ENCODE results near the gene TENM3. TPM values are rescaled to one million over a fixed set of nuclear protein-coding genes. Genes with fewer than 3 reads are reported as not detected.

TENM3 gene
- total RNA-seq, 1 donor from 2014 or later, result 11.0 TPM

DNA sequence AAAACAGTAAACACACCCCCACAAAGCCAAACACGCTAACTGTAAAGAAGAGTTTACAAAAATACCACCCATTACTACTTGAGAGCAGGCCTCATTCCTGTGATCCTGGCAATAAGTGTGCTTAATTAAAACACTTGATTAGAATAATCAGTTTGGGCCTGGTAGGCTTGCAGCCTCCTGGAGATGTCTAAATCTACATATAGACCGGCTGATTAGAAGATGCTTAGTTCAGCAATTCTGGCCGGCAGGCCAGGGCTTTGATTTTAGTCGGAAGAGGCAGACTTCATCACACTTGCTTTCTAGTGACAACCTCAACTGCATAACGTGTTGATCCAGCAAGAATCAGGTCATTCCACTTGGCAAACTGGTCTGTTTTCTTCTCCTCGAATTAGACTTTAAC, 560.0 kb downstream of the TENM3 start:
- no peaks in the 10 kb centered on the region for H3K36me3 ChIP-seq
- peaks cover 14% of the 10 kb centered on the region for H3K4me1 ChIP-seq
- H3K9me3 ChIP-seq, result no peaks in the 10 kb centered on the region
- H3K27me3 ChIP-seq, result no peaks in the 10 kb centered on the region
- TF ChIP-seq POLR2A (IDR thresholded peaks at IDR 0.05), result no peak
- TF ChIP-seq, protein P1, sequence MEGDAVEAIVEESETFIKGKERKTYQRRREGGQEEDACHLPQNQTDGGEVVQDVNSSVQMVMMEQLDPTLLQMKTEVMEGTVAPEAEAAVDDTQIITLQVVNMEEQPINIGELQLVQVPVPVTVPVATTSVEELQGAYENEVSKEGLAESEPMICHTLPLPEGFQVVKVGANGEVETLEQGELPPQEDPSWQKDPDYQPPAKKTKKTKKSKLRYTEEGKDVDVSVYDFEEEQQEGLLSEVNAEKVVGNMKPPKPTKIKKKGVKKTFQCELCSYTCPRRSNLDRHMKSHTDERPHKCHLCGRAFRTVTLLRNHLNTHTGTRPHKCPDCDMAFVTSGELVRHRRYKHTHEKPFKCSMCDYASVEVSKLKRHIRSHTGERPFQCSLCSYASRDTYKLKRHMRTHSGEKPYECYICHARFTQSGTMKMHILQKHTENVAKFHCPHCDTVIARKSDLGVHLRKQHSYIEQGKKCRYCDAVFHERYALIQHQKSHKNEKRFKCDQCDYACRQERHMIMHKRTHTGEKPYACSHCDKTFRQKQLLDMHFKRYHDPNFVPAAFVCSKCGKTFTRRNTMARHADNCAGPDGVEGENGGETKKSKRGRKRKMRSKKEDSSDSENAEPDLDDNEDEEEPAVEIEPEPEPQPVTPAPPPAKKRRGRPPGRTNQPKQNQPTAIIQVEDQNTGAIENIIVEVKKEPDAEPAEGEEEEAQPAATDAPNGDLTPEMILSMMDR (IDR thresholded peaks at IDR 0.05), result no peak
- TF ChIP-seq POLR2AphosphoS5 (IDR thresholded peaks at IDR 0.05; ENCODE audit: insufficient read depth in 1 of 2, low read depth in 1 of 2), result no peak
- no peak overlapping the region for H3K4me3 ChIP-seq
- H3K27ac ChIP-seq, result no peak overlapping the region
- intact Hi-C loops (cut with DNase I), result no loop called here
- DNase-seq (ENCODE audit: extremely low spot score in 2 of 2), result no peak

DNA sequence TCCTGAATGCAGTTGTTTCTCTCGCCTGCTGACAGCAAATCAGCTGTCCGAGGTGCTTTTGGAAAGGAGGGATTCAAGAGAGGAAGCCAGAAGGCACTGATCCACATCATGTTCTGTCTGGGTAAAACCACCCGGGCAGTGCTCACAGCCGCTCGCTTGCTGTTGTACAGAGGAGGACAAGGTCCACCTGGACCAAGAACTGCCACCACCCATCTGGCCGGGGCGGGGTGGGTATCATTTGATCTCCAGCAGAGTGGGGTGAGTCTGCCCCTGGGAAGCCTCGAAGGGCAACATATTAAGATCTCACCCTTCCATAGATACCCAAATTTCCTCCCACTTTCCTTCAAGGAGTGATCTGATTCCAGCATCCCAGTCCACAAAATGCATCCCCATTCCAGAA, 560.9 kb downstream of the TENM3 start:
- Histone ChIP-seq H3K4me1 (peaks cover 14% of the 10 kb centered on the region), H3K9me3 (no peaks in the 10 kb centered on the region), H3K4me3 (no peak overlapping the region), H3K27me3 (no peaks in the 10 kb centered on the region), H3K27ac (no peak overlapping the region), H3K36me3 (no peaks in the 10 kb centered on the region)
- DNase-seq (ENCODE audit: extremely low spot score in 2 of 2), result no peak
- intact Hi-C loops (cut with DNase I), result no loop called here
- TF ChIP-seq, protein P1 (IDR thresholded peaks at IDR 0.05), result no peak
- TF ChIP-seq POLR2A (IDR thresholded peaks at IDR 0.05), result no peak

DNA sequence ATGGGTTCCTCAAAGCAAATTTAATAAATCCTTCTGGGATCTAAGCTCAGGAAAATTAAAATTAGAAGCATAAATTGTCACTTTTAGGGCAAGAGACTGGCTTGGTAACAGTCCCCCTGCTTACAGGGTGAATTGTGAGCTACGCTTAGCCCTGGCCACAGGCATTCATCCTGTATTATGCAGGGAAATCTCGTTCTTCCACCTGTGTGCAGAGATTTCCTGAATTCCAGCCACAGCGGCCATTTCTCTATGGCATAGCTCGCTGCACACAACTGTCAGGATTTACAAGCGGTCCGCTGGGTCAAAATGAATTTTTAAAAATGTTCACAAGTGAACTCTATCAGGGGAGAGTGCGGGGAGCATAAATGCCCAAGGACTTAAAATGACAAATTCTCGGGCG, 562.1 kb downstream of the TENM3 start:
- Histone ChIP-seq H3K4me3 (no peak overlapping the region), H3K27me3 (no peaks in the 10 kb centered on the region), H3K27ac (no peak overlapping the region), H3K4me1 (peaks cover 14% of the 10 kb centered on the region), H3K9me3 (no peaks in the 10 kb centered on the region), H3K36me3 (no peaks in the 10 kb centered on the region)
- intact Hi-C loops (cut with DNase I), result no loop called here
- TF ChIP-seq POLR2AphosphoS5 (IDR thresholded peaks at IDR 0.05; ENCODE audit: insufficient read depth in 1 of 2, low read depth in 1 of 2), result no peak
- TF ChIP-seq, protein P1 (IDR thresholded peaks at IDR 0.05), result no peak
- TF ChIP-seq POLR2A (IDR thresholded peaks at IDR 0.05), result no peak
- no peak for DNase-seq (ENCODE audit: extremely low spot score in 2 of 2)

DNA sequence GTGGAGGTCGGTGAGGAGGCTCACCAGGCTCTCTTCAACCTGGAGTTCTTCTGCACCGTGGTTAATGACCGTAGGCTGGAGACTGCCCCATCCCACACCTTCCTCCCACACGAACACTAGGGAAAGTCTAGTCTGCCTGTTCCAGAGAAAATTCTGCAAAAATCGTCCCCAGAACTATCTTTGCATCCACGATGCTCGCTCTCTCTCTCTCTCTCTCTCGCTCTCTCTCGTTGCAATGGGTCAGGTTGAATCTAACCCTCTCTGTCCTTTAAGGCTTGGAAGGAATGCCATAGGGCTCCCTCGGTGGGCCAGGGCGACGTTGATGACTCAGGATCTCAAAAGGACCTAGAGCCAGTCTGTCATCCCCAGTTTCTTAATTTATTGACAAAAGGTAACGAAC, 562.5 kb downstream of the TENM3 start:
- Histone ChIP-seq H3K4me1 (peaks cover 14% of the 10 kb centered on the region), H3K27me3 (no peaks in the 10 kb centered on the region), H3K36me3 (no peaks in the 10 kb centered on the region), H3K4me3 (no peak overlapping the region), H3K27ac (no peak overlapping the region), H3K9me3 (no peaks in the 10 kb centered on the region)
- no peak for DNase-seq (ENCODE audit: extremely low spot score in 2 of 2)
- no peak for TF ChIP-seq POLR2A (IDR thresholded peaks at IDR 0.05)
- intact Hi-C loops (cut with DNase I), result no loop called here

DNA sequence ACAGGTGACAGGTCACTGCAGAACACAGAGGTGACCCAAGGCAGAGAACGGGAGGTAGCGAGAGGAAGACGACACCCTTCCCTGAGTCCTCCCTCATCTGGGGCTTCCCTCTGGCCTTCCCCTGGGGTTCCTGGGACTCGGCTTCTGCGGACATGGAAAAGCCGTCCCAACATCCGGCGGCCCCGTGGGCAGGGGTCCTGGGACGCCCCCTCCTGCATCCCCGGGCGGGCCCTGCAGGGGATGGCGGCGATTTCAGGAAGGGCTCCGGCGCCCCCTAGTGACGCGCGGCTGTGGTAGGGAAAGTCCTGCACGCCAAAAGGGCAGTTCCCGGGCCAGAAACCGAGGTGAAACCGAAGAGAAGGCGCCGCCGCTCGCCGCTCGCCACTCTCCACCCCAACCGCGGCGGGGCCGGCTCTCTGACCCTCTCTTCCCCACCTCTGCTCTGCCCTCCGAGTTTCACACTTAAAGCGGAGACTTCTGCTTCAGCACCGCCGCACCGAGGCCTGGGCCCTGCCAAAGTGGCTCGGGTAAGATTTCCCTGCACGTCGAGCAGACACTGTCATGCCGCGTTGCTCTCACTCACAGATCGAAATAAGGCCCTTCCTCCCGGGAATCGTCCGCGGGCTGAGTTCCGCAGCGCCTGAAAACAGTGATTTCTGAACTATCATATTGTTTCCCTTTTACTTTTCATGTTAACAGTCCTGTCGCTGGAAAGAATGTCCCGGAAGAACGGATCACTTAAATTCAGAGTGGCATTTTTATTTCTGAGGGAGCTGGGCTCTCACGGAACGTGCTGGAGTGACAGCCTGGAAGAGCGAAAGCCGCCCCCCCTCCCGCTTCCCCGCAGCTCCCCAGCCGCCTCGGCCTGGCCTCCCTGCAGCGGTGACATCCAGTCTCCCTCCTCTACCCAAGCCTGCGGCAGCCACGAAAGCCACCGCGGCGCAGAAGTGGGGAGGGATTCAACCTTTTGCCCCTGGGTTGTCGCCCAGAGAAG, 563.4 kb downstream of the TENM3 start:
- H3K4me1 ChIP-seq, result peaks cover 14% of the 10 kb centered on the region
- H3K36me3 ChIP-seq, result no peaks in the 10 kb centered on the region
- intact Hi-C loops (cut with DNase I), result no loop called here
- no peaks in the 10 kb centered on the region for H3K9me3 ChIP-seq
- peak overlapping the region; percentile 51 to 52 for H3K4me3 ChIP-seq
- H3K27me3 ChIP-seq, result no peaks in the 10 kb centered on the region
- peak overlapping the region; percentile 52 for H3K27ac ChIP-seq
- peak in 1 of 2 donors; percentile 86 for DNase-seq (ENCODE audit: extremely low spot score in 2 of 2)
- TF ChIP-seq, protein P1 (IDR thresholded peaks at IDR 0.05), result peak; percentile 10 to 94 (median 85)
- TF ChIP-seq POLR2AphosphoS5 (IDR thresholded peaks at IDR 0.05; ENCODE audit: insufficient read depth in 1 of 2, low read depth in 1 of 2) (peak in 1 of 2 donors; percentile 18), POLR2A (IDR thresholded peaks at IDR 0.05) (no peak)

Measured in vagina (tissue), 2 donors.